SK-N-SH (cell line): ENCODE measurements around the gene NOTCH1. TPM values are rescaled to one million over a fixed set of nuclear protein-coding genes. Genes with fewer than 3 reads are reported as not detected.

Source experiments
- CTCF ChIA-PET: fragments of 300-600, 350-600 bp; formaldehyde crosslinking; extraction: SDS; loops from one replicate; lab custom pipeline; 2021; lab: Yijun Ruan, JAX
- POLR2A ChIA-PET: fragments of 350-600 bp; sonication (Branson Sonifier 250); formaldehyde crosslinking; extraction: SDS; loops from one replicate; lab custom pipeline; 2020; ENCODE audit warnings: antibody characterized with exemption, inconsistent platforms; lab: Yijun Ruan, JAX
- DNase-seq: peaks from one replicate; pipeline ENCODE4 v3.0.0; 2012
- H2AFZ ChIP-seq: fragments of 200-600 bp; sonication (generic); 2 replicates; pipeline ENCODE4 v1.8.1; 2016; ENCODE audit warnings: antibody characterized with exemption, mild to moderate bottlenecking, low read depth
- H3F3A ChIP-seq: fragments of 200-600 bp; sonication (generic); replicated peaks from 2 replicates; pipeline ENCODE3; 2016; ENCODE audit warnings: antibody characterized with exemption, mild to moderate bottlenecking; ENCODE audit not compliant: insufficient read depth
- H3K27ac ChIP-seq, 2 experiments: fragments of 200-500 bp in 1 of 2; fragments of 200-600 bp in 1 of 2; sonication (Bioruptor generic) in 1 of 2; sonication (generic), shearing (Covaris generic) in 1 of 2; 2 replicates each; pipeline versions ENCODE4 v1.5.1 to v1.6.1; 2014 to 2016; ENCODE audit warnings: low read depth in 2 of 2, inconsistent platforms in 1 of 2, low read length in 1 of 2, mild to moderate bottlenecking in 1 of 2, mixed read lengths in 1 of 2
- H3K27me3 ChIP-seq: fragments of 200-600 bp; sonication (generic), shearing (Covaris generic); 2 replicates; pipeline ENCODE4 v1.6.1; 2016; ENCODE audit warnings: mixed run types; ENCODE audit not compliant: insufficient read depth
- H3K36me3 ChIP-seq, 2 experiments: fragments of 200-500 bp in 1 of 2; fragments of 200-600 bp in 1 of 2; sonication (Bioruptor generic) in 1 of 2; sonication (generic) in 1 of 2; replicated peaks in 1 of 2; 2 replicates each; pipeline versions ENCODE3 to v1.5.1; 2014 to 2016; ENCODE audit warnings: low read length in 1 of 2, mild to moderate bottlenecking in 1 of 2; ENCODE audit not compliant: insufficient read depth in 2 of 2, control insufficient read depth in 1 of 2
- H3K4me1 ChIP-seq, 2 experiments: fragments of 200-500 bp in 1 of 2; fragments of 200-600 bp in 1 of 2; sonication (Bioruptor generic) in 1 of 2; sonication (generic), shearing (Covaris generic) in 1 of 2; 2 replicates each; pipeline versions ENCODE4 v1.5.1 to v1.6.1; 2014 to 2016; ENCODE audit warnings: low read depth in 1 of 2, low read length in 1 of 2, mixed run types in 1 of 2; ENCODE audit not compliant: insufficient read depth in 2 of 2, control insufficient read depth in 1 of 2
- H3K4me2 ChIP-seq: fragments of 200-600 bp; sonication (generic), shearing (Covaris generic); 2 replicates; pipeline ENCODE4 v1.6.1; 2017; ENCODE audit warnings: mixed run types
- H3K4me3 ChIP-seq, 2 experiments: fragments of 200-500 bp in 1 of 2; fragments of 200-600 bp in 1 of 2; sonication (Bioruptor generic) in 1 of 2; sonication (generic), shearing (Covaris generic) in 1 of 2; 2 replicates each; pipeline versions ENCODE4 v1.5.1 to v1.8.1; 2014 to 2016; ENCODE audit warnings: low read depth in 2 of 2, inconsistent platforms in 1 of 2, low read length in 1 of 2, mild to moderate bottlenecking in 1 of 2, mixed read lengths in 1 of 2, moderate library complexity in 1 of 2
- H3K79me2 ChIP-seq: fragments of 200-600 bp; sonication (generic); 2 replicates; pipeline ENCODE4 v1.8.1; 2017; ENCODE audit warnings: mild to moderate bottlenecking; ENCODE audit not compliant: insufficient read depth
- H3K9ac ChIP-seq: fragments of 200-600 bp; sonication (generic); 2 replicates; pipeline ENCODE4 v1.6.1; 2017; ENCODE audit warnings: mixed run types
- H3K9me2 ChIP-seq: fragments of 200-600 bp; sonication (generic); 2 replicates; pipeline ENCODE4 v1.6.1; 2017; ENCODE audit warnings: mixed run types
- H3K9me3 ChIP-seq: fragments of 200-600 bp; sonication (generic); 2 replicates; pipeline ENCODE4 v1.6.1; 2017; ENCODE audit warnings: mixed run types, mild to moderate bottlenecking, moderate library complexity
- H4K20me1 ChIP-seq: fragments of 200-600 bp; sonication (generic); 2 replicates; pipeline ENCODE4 v1.6.1; 2017; ENCODE audit warnings: mild to moderate bottlenecking, mixed run types; ENCODE audit not compliant: insufficient read depth
- CTCF ChIP-seq: fragments of 200-600 bp; sonication (generic); IDR thresholded peaks from 2 replicates; pipeline ENCODE4 v1.6.1; 2017; ENCODE audit warnings: antibody characterized with exemption, mild to moderate bottlenecking, moderate library complexity
- ELF1 ChIP-seq: IDR thresholded peaks from 2 replicates; pipeline ENCODE4 v1.4.0; 2012
- EP300 ChIP-seq, 2 experiments: IDR thresholded peaks; 2 replicates each; pipeline versions ENCODE4 v1.4.0 to v1.6.1; 2012; ENCODE audit warnings: borderline replicate concordance in 1 of 2, low read depth in 1 of 2, low read length in 1 of 2
- FOXM1 ChIP-seq: IDR thresholded peaks from 2 replicates; pipeline ENCODE4 v1.4.0; 2012; ENCODE audit warnings: low read depth, mild to moderate bottlenecking
- IRF3 ChIP-seq: fragments of 150-350 bp; IDR thresholded peaks from 2 replicates; pipeline ENCODE4 v1.6.1; 2016; ENCODE audit warnings: mild to moderate bottlenecking, low read depth, low read length
- JUND ChIP-seq: IDR thresholded peaks from 2 replicates; pipeline ENCODE4 v1.4.0; 2012
- MEF2A ChIP-seq: IDR thresholded peaks from 2 replicates; pipeline ENCODE4 v1.4.0; 2012; ENCODE audit warnings: low read depth, borderline replicate concordance
- MXI1 ChIP-seq: IDR thresholded peaks from 2 replicates; pipeline ENCODE4 v1.6.1; 2012; ENCODE audit warnings: mild to moderate bottlenecking, low read depth, low read length, improper control_type of control experiment
- POLR2AphosphoS5 ChIP-seq: IDR thresholded peaks from 2 replicates; pipeline ENCODE4 v1.6.1; 2012; ENCODE audit warnings: low read depth, low read length
- RAD21 ChIP-seq: IDR thresholded peaks from 2 replicates; pipeline ENCODE4 v1.6.1; 2012; ENCODE audit warnings: mild to moderate bottlenecking, low read length
- RCOR1 ChIP-seq: fragments of 150-350 bp; IDR thresholded peaks from 2 replicates; pipeline ENCODE4 v1.6.1; 2017; ENCODE audit warnings: antibody characterized with exemption, low read length
- RXRA ChIP-seq: IDR thresholded peaks from 2 replicates; pipeline ENCODE4 v1.4.0; 2012; ENCODE audit warnings: low read depth, mild to moderate bottlenecking, borderline replicate concordance
- SMC3 ChIP-seq: IDR thresholded peaks from 2 replicates; pipeline ENCODE4 v1.6.1; 2012; ENCODE audit warnings: low read depth, low read length, improper control_type of control experiment
- TEAD4 ChIP-seq: IDR thresholded peaks from 2 replicates; pipeline ENCODE4 v1.4.0; 2012; ENCODE audit warnings: mild to moderate bottlenecking, borderline replicate concordance; ENCODE audit not compliant: insufficient read depth
- ZBTB33 ChIP-seq: IDR thresholded peaks from 2 replicates; pipeline ENCODE4 v1.4.0; 2012; ENCODE audit warnings: low read depth, borderline replicate concordance
- WGBS: methylation state at CpG from one replicate; pipeline ENCODE4 v1.1.6; 2017; ENCODE audit warnings: low lambda C conversion rate; 5-methylcytosine and 5-hydroxymethylcytosine counted together
- polyA plus RNA-seq, 3 experiments: library from polyadenylated mRNA; depleted of rRNA; stranded (reverse); fragments of >200 nt; gene quantifications; 2 replicates each; pipeline ENCODE4 v1.2.3, GENCODE V29; 2012

Gene NOTCH1
- polyA plus RNA-seq, 1 of the 3 experiments (the other 2 are of a cell fraction): 6.6 TPM

GRCh38 chr9:136562746-136563495 is 17.1 kb upstream of the NOTCH1 start:
- DNase-seq: no peak
- H3F3A ChIP-seq: no peaks in the 10 kb centered on the region
- peaks cover 4 to 7% of the 10 kb centered on the region in 2 experiments; a peak in 3 of 4 replicates for H3K4me1 ChIP-seq
- no peaks in the 10 kb centered on the region for H4K20me1 ChIP-seq
- H3K9ac ChIP-seq: no peak overlapping the region
- TF ChIP-seq SMC3: no peak
- TF ChIP-seq MXI1: no peak
- TF ChIP-seq ZBTB33: no peak
- no peak overlapping the region for H2AFZ ChIP-seq
- no peaks in the 10 kb centered on the region for H3K27me3 ChIP-seq
- ChIA-PET CTCF (interaction anchor here (1.0 to 1.4 kb wide), 4 partner anchors 14 to 109 kb away, joined by 3 to 5 read pairs (median 5); no protein-coding TSS in a partner anchor), POLR2A (no interaction called here)
- 70% methylated on average over 7 of the region's 24 CpGs for WGBS
- H3K4me2 ChIP-seq: no peak overlapping the region
- H3K79me2 ChIP-seq: no peaks in the 10 kb centered on the region
- no peaks in the 10 kb centered on the region for H3K9me3 ChIP-seq
- no peaks in the 10 kb centered on the region for H3K9me2 ChIP-seq
- no peaks in the 10 kb centered on the region for H3K36me3 ChIP-seq
- no peak overlapping the region for H3K4me3 ChIP-seq
- no peak overlapping the region for H3K27ac ChIP-seq

- ChIA-PET CTCF (no interaction called here), POLR2A (no interaction called here)
- TF ChIP-seq POLR2AphosphoS5 (no peak), TEAD4 (no peak), RAD21 (no peak), IRF3 (no peak), RCOR1 (no peak), EP300 (IDR thresholded peaks at IDR 0.05; ENCODE audit: borderline replicate concordance in 1 of 2, low read depth in 1 of 2, low read length in 1 of 2) (no peak), ELF1 (no peak), RXRA (no peak), CTCF (no peak), JUND (no peak), MEF2A (no peak), SMC3 (no peak), FOXM1 (no peak), ZBTB33 (no peak)
- no peaks in the 10 kb centered on the region for H4K20me1 ChIP-seq
- H3K4me1 ChIP-seq: peaks cover 0 to 2% of the 10 kb centered on the region in 2 experiments; a peak in 1 of 4 replicates
- no peaks in the 10 kb centered on the region for H3K27me3 ChIP-seq
- no peaks in the 10 kb centered on the region for H3K79me2 ChIP-seq
- H3F3A ChIP-seq: no peaks in the 10 kb centered on the region
- no peaks in the 10 kb centered on the region for H3K36me3 ChIP-seq
- H3K9ac ChIP-seq: no peak overlapping the region
- no peak overlapping the region for H2AFZ ChIP-seq
- H3K9me3 ChIP-seq: no peaks in the 10 kb centered on the region
- no peak overlapping the region for H3K4me2 ChIP-seq
- no peak overlapping the region for H3K27ac ChIP-seq
- H3K9me2 ChIP-seq: no peaks in the 10 kb centered on the region
- 53% methylated on average over 10 of the region's 23 CpGs for WGBS
- no peak for DNase-seq
- H3K4me3 ChIP-seq: no peak overlapping the region
Observed at GRCh38 chr9:136561779-136562178, 15.9 kb upstream of the NOTCH1 start.
